ENCODE measurements around the gene KRT3.
"Not testable (repeated sequence)": the region's sequence is repeated elsewhere in the genome, so short reads cannot be mapped to it uniquely, and the experiment has no call there.

The KRT3 gene

DNA sequence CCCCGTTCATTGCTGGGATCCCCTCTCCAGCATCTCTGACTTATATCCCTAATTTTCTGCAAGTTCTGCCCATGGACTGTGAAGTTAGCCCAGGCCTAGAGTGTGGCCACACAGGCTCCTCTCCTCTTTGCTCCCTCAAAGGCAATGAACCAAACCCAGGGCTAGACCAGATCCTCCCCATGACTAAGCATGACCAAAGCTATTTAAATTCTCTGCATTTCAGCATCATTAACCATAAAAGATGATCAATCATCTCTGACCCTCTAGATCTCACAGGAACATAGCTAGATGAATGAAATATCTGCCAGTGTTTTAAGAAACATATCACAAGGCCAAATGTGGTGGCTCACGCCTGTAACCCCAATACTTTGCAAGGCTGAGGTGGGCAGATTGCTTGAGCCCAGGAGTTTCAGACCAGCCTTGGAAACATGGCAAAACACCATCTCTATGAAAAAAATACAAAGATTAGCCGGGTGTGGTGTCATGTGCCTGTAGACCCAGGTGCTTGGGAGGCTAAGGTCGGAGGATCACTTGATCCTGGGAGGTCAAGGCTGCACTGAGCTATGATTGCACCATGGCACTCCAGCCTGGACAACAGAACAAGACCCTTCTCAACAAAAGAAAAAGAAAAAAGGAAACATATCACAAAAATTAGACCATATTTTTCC lies 2.2 kb upstream of the KRT3 start:
- DNase-seq (ENCODE audit: low read depth): no peak

DNA sequence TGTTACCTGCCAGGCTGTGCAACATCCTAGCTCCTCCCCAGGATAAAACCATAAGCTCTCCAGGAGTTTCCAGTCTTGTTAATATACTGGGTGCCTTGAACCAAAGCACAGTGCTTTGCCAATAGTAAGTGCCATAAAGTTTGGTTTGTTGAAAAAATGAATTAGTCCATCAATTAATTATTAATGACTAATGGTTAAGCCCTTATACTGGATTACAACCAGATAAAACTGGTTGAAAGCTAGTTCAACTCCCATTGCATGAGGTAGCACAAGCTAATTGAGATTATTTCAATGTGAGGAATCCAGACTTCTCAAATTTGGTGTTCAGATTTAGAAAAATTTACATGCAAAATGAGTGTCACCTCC lies 1.6 kb upstream of the KRT3 start:
- no peak for DNase-seq (ENCODE audit: low read depth)

DNA sequence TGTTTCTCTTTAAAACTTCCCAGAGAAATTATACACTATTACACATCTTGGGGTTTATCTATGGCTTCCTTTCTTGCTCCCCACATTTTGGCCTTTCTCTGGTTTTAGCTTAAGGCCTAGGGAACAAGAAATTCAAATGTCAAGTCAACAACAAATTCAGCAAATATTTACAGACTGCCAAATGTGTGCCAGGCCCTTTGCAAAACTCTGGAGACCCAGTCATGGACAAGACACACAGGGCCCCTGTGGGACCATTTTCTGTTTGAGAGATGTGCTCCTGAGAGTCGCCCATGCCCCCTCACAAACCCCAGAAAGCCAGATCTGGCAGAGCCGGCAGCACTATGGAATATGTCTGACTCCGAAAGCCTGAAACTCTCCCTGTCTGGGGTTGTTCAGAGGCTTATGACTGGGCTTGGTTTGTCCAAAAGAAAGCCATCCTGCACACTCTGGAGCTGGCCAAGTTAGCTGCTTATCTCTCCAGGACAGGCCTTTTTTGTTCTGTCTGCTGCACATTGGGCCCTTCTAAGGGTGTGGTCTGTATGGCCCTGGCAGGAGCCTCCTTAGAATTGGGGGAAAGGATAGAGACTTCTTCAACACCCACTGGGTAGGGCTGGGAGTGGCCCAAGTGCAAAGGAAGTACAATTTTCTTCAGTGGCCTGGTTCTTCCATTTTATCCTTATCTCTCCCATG lies 1.1 kb upstream of the KRT3 start:
- no peak for DNase-seq (ENCODE audit: low read depth)

DNA sequence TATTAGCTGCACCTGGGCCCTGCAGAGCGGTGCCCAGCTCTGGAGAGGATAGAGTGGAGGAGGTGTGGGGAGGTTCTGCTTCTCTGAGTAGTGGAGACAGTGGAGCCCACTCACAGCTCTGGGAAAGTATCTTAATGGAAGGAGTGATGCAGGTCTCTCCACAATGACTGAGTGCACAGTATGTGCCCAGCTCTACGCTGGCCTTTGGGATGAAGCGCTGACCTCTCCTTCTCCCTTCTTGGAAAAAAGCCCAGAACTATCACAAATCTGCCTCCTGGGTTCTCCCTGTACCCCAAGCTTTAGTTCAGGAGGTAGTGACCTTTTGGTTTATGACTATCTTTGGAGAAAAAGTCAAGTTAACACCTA lies 495 bp upstream of the KRT3 start:
- no peak for DNase-seq (ENCODE audit: low read depth)

DNA sequence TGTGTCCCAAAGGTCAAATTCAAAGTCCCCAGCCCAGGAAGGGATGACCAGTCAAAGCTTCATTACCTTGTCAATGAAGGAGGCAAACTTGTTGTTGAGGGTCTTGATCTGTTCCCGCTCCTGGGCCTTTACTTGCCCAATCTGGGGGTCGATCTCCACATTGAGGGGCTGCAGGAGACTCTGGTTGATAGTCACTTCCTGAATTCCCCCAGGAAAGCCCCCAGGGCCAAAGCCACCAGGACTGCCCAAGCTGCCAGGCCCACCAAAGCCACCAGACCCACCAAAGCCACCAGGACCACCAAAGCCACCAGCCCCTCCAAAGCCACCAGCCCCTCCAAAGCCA lies 614 bp downstream of the KRT3 start:
- not testable (repeated sequence) for DNase-seq (ENCODE audit: low read depth)

DNA sequence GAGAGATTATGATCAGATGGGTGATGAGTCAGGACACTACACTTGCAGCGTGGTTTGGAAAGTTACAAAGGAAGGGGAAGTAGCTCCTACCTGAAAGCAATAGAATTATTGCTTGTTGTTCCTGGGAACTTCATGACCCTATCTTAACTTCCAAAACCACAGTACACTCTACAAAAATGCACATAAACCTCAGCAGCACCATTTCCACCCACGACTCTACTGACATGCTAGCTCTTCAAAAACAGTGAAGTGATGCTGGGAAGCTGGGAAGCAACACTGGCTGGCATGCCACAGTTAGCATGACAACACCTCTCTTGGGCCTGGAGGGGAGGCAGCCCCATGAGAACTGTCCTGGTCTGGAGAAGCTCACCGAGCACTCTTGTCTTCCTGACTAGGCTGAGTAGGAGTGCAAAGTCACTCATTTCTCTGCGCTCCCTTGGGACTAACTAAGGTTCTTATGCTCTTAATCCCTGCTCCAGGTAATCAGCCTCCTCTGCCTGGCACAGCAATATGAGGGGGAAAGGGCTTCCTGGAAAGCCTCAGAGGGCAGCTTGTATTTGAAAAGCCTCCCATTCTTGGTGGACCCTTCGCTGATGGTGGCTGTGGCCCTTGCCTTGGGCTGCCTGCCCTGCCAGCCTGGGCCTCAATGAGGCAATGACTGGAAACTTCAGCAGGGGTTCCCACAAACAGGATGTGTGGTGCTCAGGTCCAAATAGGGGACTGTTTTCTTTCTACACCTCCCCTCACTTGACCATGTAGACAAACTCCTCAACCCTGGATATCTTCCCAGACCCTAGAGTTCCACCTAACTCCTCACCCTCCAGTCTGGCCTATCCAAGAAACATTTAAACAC lies 1.2 kb downstream of the KRT3 start:
- DNase-seq (ENCODE audit: low read depth): no peak

DNA sequence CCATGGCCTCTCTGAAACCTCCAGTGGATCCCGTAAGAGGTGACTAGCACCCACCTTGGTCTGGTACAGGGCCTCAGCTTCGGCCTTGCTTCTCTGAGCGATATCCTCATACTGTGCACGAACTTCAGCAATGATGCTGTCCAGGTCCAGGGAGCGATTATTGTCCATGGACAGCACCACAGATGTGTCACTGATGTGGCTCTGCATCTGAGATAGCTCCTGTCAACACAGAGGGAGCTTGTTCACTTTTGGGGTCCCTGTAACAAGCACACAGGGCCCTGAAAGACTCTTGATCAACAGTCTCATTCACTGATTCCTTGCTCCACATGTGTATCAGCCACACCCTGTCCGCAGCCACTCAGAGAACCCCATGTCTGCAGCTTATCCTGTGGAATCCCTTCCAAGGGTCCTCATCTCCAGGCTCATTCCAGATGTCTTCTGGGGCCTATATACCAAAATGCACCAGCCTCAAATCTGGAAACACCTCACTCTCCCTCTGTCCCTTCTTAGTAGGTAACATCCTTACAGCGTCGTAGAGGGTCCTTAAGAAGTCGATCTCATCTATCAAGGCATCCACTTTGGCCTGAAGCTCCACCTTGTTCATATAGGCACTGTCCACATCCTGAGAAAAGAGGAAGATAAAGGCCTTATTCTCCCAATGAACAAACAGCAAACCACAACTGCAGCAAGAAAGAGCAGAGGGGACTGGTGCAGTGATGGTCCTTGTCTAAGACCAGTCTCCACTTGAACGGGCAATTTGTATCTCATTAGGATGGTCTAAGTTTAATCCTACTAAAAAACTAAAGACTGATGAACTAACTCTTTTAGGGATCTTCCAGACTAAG lies 3.5 kb downstream of the KRT3 start:
- no peak for DNase-seq (ENCODE audit: low read depth)

DNA sequence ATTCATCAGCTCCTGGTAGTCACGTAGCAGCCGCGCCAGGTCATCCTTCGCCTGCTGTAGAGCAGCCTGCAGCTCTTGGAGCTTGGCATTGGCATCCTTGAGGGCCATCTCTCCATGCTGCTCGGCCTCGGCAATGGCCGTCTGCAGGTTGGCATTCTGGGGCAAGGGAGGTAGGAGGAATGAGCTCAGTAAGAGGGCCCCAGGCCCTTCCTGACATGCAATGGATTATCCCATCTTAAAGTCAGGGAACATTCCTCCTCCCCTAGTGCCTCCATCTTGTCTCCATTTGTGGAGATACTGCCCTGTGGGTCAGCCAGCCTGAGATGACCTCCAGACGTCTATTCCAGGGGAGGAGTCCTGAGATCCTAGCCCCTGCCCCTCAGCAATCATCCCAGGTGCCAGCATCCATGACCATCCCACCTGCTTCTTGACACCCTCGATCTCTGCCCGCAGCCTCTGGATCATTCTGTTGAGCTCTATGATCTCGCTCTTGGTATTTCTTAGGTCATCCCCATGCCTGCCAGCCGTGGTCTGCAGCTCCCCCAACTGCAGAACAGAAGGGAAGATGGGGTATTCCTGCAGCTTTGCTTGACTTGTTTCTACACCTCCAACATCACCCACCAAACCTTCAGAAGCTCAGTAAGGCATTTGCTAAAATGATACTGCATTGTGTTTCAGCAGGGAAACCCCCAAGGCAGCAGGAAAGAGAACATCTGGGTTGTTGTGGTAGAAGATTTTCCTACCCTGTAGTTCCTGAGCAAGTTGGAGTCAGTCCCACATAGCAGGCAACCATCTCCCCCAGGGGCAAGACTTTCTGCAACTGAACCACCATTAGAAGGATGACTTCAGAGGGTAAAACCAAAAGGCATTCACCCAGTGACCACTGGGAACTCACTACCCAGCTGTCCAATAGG lies 4.4 kb downstream of the KRT3 start:
- no peak for DNase-seq (ENCODE audit: low read depth)

DNA sequence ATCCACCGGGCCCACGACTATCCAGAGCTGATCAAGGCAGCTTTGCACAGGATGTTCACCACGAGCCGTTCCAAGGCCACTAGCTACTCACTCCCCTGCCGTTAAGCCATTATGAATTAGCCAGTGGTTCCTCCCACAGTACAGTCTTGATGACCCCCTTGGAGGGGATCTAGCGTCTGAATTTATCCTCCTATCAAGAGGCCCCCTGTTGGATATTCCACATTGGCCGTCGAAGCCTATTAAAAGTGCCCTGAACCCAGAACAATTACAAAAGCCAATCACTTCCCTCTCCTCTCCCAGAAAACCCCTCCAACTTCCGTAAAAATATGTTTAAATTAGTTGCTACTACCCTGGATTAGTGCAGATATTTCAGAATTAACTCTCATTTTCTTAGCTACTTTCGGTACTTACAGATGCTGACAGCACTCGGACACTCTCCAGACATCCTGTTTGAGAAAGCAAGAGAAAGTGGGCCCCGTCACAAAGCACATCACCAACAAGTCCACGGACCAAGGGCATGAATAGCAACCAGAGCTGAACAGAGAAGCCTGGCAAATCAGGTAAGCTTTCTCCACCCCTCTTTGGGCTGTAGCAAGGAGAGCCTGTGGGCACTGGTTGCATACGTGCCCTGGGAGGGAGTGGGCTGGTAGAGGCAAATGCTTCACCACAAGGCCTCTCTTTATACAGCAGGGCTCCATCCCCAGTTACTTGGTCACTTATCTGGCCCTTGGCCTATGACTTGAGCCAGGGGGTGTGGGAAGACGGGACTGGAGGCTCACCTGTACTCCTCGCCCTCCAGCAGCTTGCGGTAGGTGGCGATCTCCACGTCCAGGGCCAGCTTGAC lies 5.3 kb downstream of the KRT3 start:
- DNase-seq (ENCODE audit: low read depth): no peak

DNA sequence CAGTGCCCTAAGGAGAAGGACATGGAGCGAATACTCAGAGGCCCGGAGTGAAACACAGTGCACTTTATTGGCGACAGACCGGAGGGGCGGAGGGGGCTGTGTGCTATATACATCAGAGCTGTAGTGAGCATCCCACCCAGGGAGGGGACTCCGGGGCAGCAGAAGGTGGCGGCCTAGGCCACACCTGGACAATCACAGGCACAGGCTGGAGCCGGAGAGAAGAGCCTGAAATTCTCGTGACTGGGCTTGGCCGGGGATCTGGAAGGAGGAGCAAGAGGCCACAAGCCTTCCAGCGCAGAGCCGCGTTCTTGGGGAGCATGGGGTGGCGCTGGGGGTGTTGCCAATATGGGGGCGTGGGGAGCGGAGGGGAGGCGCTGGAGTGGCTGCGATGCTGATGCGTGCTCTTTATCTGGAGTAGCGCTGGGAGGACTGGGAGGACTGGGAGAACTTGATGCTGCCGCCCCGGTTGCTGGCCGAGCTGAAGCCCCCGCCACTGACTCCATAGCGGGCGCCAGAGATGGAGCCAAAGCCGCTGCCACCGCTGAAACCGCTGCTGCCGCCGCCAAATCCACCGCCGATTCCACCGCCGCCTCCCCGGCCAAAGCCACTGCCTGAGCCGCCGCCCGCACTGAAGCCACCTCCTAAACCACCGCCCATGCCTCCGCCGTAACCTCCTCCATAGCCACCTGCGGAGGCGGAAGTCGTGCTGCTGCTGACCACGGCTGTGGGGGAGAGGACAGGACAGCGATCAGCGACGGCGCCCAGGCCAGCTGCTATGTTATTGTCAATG lies 6.1 kb downstream of the KRT3 start:
- DNase-seq (ENCODE audit: low read depth): no peak

DNA sequence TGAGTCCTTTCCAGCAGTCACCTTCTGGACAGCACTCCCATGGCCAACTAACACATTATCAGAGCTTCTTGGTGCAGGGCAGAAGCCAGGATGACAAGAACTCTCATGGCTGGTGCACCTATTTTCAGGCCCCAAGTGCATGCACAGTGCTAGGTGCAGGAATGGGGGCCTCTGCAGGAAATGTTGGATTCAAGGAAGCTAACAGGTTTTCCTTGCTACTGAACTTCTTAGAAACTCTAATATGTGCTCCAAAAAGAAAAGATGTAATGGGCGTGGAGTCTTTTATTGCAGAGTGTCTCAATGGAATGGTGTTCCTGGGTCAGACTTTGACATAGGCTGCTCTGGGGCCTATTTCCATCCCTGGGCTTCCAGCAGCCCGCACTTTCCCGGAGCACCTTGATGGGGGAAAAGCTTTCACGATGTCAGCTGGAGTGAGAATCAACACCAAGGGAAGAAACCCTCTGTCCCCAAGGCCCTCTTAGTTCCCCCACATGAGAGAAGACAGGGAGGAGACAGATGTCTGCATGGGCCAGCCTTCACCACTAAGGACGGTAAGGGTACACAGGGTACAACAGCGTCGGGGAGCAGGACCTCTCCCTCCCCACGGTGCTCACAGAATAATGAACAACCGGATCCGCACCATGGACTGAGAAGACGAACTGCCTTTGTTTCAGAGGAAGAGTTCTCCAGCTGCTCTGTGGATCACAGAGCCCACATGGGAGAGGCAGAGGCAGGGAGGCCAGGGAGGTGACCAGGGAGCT lies 6.9 kb downstream of the KRT3 start:
- DNase-seq (ENCODE audit: low read depth): no peak

DNA sequence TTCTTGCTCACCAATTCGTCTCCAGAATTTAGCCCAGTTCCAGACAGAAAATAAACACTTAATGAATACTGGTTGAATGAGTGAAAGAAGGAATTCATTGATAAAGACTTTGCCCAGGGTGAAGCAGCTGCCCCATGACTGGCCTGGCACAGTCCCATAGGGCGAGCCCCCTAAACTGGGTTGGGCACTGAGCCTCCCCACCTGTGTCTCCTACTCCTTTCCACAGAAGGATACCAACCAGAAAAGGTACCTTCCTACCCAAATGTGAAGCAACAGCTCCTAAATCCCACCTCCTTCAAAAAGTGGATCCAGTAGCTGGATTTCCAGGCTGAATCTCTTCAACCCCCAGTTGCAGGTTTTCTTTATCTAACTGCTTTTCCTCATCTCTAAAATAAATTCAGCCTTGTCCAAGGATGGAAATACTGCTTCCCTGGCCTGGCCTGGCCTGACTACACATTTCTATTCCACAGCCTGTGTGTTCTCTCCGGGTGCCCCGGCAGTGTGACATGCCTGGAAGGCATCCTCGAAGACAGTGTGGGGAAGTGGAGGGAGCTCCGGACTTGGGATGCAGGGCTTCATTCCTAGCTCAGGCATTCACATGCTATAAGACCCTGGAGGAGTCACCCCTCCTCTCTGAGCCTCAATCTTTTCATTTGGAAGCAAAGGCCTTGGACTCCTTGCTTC lies 7.6 kb downstream of the KRT3 start:
- DNase-seq (ENCODE audit: low read depth): no peak

DNA sequence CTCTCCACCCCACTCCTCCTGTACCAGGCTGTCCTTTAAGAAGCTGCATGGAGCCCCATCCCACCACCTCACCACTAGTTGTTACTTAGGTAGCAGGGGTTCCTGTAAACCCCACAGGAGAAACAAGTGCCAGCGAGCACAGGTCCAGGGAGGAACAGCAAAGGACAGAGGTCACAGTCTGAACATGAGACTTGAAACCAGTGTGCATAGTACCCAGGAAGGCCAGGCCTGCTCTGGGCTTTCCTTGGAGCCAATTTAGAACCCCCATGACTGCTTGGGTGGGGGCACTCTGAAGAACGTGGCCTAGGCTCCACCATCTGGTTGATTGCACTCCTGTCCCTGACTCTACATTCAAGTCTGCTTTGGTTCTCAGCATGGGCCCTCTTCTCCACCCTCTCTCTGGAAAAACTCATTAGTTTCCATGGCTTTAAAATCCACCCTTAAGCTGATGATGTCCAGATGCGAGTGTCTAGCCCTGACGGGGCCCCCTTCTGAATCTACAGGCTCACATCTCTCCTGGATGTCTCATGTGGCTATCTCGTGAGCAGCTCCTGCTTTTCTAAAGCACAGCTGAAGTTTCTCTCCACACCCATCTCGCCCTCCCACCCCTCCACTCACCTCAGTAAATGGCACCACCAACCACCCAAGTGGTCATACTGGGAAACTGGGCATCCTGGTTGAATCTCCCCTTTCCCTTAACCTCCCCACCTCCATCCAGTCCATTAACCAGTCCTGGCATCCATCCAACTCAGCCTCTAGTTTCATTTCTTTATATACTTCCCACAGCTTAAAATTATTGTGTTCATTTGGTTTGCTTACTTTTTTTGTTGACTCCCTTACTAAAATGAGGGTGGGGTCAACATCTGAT lies 8.4 kb downstream of the KRT3 start:
- DNase-seq (ENCODE audit: low read depth): no peak

DNA sequence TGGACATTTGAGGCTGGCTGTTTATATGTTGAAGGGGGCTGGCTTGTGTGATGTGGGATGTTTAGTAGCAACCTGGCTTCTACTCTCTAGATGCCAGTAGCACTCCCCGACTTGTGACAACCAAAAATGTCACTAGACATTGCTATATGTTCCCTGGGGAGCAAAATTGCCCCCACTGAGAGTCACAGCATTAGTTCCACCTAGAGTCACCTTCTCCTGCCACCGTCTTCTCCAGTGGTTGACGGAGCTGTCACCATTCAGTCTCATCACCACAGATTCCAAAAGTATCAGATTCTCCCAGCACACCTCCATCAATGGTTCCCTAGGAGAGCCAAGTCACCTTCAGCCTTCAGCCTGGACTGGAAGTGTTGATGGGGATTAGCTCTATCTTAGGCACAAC lies 11.0 kb downstream of the KRT3 start:
- DNase-seq (ENCODE audit: low read depth): no peak

DNA sequence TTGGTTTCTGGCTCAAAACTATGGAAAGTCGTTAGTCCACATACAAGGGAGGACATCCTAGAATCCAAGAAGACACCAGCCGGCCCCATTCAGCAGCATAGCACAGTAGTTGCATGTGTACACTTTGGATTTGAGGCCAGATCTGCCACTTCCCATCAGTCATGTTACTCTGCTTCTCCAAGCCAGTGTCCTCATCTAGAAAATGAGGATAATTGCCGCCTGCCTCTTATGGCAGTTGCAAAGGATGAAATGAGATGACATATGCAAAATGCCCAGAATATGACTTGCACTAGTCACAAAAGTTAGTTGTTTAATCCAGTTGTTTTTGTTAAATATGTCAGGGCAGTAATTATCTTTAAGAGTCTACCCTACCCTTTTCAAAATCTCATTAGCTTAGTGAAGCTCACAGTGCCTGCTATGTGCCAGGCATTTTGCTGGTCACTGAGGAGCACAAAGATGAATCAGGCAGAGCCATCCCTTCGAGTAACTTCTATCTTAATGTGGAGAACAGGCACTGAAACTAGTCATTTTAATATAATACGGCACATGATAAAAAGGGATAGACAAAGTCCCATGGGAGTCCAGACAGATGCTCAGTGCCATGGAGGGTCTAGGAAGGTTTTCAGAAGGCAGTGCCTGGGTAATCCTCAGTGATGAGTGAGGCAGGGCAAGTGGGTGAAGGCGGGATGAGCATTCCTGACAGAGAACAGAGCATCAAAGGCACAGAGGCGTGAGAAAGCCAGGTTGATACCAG lies 12.2 kb downstream of the KRT3 start:
- DNase-seq (ENCODE audit: low read depth): no peak

DNA sequence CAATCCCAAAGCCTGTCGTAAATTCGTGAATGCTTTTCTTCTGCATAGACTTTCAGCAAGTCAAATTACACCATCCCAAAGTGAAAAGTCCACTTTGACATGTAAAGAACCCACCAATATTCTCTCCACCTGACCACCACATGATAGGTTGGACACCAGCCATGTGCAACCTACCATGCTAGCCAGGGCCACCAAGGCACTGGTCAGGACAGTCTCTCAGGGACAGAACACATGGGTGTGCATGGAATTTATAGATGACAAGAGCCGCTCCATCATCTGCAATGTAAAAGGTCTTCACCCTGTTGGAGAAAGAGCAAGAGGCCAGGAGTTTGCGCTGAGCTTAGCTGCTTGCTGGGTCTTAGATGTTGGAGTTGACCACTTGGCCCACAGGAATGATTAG lies 13.4 kb downstream of the KRT3 start:
- no peak for DNase-seq (ENCODE audit: low read depth)

Measured in stimulated activated CD8-positive, alpha-beta memory T cell treated with anti-CD3 and anti-CD28 coated beads, Interleukin-12 subunit alpha, Interleukin-12 subunit beta, amount 100 ng/mL, for 4 hours (primary cell).